Type B pancreatic cell (in vitro differentiated cells): ENCODE results near the gene PID1. TPM values are rescaled to one million over a fixed set of nuclear protein-coding genes. Genes with fewer than 3 reads are reported as not detected.

Experiments used
- DNase-seq: peaks from one replicate; pipeline ENCODE4 v3.0.0; 2021; ENCODE audit warnings: mixed read lengths; ENCODE audit not compliant: unreplicated experiment; ENCODE audit errors: extremely low spot score
- H3K27ac Mint-ChIP-seq: 2 replicates; pipeline ENCODE4 v1.8.0; 2021; ENCODE audit warnings: mild to moderate bottlenecking, mixed read lengths
- H3K27me3 Mint-ChIP-seq: 2 replicates; pipeline ENCODE4 v1.8.0; 2021; ENCODE audit warnings: mixed read lengths
- H3K36me3 Mint-ChIP-seq: 2 replicates; pipeline ENCODE4 v1.8.0; 2021; ENCODE audit warnings: mixed read lengths
- H3K4me1 Mint-ChIP-seq: one replicate; pipeline ENCODE4 v1.8.0; 2021; ENCODE audit warnings: mixed read lengths; ENCODE audit not compliant: unreplicated experiment
- H3K4me3 Mint-ChIP-seq: 2 replicates; pipeline ENCODE4 v1.8.0; 2021; ENCODE audit warnings: mild to moderate bottlenecking, mixed read lengths
- H3K9me3 Mint-ChIP-seq: 2 replicates; pipeline ENCODE4 v1.8.0; 2021; ENCODE audit warnings: mixed read lengths
- total RNA-seq: library from RNA; stranded (reverse); gene quantifications from 2 replicates; pipeline ENCODE4 v1.2.1, GENCODE V29; 2021; ENCODE audit warnings: low replicate concordance
- TF ChIP-seq, protein P1 (sequence below): fragments of 200-600 bp; sonication (generic); conservative IDR thresholded peaks from 2 replicates; pipeline ENCODE4 v1.5.0; 2021; ENCODE audit warnings: antibody characterized with exemption, mild to moderate bottlenecking

PID1 gene
- total RNA-seq, 1 donor from 2014 or later, result 0.92 TPM

GRCh38 chr2:229150317-229150716, 120.8 kb downstream of the PID1 start:
- Mint-ChIP-seq H3K4me1 (no peaks in the 10 kb centered on the region), H3K4me3 (no peak overlapping the region), H3K36me3 (no peaks in the 10 kb centered on the region), H3K27me3 (peaks cover 3% of the 10 kb centered on the region), H3K9me3 (peaks cover 6% of the 10 kb centered on the region), H3K27ac (peak overlapping the region; percentile 48)
- TF ChIP-seq, protein P1, sequence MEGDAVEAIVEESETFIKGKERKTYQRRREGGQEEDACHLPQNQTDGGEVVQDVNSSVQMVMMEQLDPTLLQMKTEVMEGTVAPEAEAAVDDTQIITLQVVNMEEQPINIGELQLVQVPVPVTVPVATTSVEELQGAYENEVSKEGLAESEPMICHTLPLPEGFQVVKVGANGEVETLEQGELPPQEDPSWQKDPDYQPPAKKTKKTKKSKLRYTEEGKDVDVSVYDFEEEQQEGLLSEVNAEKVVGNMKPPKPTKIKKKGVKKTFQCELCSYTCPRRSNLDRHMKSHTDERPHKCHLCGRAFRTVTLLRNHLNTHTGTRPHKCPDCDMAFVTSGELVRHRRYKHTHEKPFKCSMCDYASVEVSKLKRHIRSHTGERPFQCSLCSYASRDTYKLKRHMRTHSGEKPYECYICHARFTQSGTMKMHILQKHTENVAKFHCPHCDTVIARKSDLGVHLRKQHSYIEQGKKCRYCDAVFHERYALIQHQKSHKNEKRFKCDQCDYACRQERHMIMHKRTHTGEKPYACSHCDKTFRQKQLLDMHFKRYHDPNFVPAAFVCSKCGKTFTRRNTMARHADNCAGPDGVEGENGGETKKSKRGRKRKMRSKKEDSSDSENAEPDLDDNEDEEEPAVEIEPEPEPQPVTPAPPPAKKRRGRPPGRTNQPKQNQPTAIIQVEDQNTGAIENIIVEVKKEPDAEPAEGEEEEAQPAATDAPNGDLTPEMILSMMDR, result no peak
- no peak for DNase-seq

DNA sequence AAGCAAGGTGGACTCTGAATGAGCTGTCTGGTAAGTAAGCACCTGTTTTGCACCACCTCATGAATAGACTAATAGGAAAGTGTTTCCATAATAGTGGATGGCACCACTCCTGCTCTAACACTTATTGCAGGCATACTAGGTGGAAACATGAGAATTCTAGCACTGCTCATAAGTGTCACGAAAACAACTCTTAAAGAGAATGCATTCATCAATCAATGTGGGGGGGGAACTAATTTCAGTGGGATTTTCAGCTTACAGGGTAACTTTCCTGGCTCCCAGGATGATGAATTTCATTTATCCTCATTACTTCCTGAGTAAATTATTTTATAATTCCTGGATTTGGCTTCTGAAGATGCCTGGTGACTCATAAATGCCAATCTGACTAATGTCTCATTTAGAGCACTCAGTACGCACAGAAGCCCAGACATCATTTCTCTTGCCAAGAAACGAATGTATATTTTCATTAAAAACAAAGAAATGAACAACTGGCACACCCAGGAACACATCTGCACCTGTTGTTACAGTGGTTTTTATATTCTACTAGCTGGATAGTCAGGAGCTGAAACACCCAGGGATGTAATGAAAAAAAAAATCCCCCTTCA, 129.6 kb downstream of the PID1 start:
- TF ChIP-seq, protein P1, result no peak
- Mint-ChIP-seq H3K4me1 (no peaks in the 10 kb centered on the region), H3K9me3 (peaks cover under 1% of the 10 kb centered on the region), H3K27ac (no peak overlapping the region), H3K27me3 (peaks cover 20% of the 10 kb centered on the region), H3K4me3 (no peak overlapping the region), H3K36me3 (no peaks in the 10 kb centered on the region)
- DNase-seq, result no peak

- Mint-ChIP-seq H3K36me3 (no peaks in the 10 kb centered on the region), H3K9me3 (no peaks in the 10 kb centered on the region), H3K27ac (no peak overlapping the region)
Measured at GRCh38 chr2:229137639-229138038, 133.4 kb downstream of the PID1 start.

DNA sequence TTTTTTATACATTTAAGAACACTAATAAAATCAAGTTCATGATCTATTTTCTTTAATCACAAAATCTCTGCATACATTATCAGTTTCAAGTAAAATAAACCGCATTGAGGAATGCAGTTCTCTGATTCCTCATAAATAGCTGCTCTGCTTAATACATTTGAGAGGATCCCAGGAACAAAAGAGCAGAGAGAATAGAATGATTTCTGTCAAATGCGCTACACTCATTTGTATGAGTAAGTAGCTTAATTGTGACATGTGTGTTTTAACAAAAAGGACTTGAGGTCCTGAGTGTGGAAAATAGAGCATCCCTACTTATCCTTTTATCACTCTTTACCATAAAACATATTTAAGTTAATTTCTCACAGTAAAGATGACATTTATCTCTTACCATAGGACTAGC, 134.0 kb downstream of the PID1 start:
- TF ChIP-seq, protein P1, result no peak
- Mint-ChIP-seq H3K27ac (no peak overlapping the region), H3K36me3 (no peaks in the 10 kb centered on the region), H3K4me1 (no peaks in the 10 kb centered on the region), H3K4me3 (no peak overlapping the region), H3K9me3 (no peaks in the 10 kb centered on the region), H3K27me3 (peaks cover 34% of the 10 kb centered on the region)
- DNase-seq, result no peak

More at GRCh38 chr2:229137639-229138038, 133.4 kb downstream of the PID1 start:
- Mint-ChIP-seq H3K4me1 (no peaks in the 10 kb centered on the region), H3K4me3 (no peak overlapping the region), H3K27me3 (peaks cover 34% of the 10 kb centered on the region)
- TF ChIP-seq, protein P1, result no peak
- no peak for DNase-seq

GRCh38 chr2:229133155-229133772, 137.8 kb downstream of the PID1 start:
- TF ChIP-seq, protein P1, result peak; percentile 70
- Mint-ChIP-seq H3K27me3 (peaks cover 36% of the 10 kb centered on the region), H3K4me1 (peaks cover 6% of the 10 kb centered on the region), H3K9me3 (no peaks in the 10 kb centered on the region), H3K27ac (no peak overlapping the region), H3K36me3 (no peaks in the 10 kb centered on the region), H3K4me3 (no peak overlapping the region)
- no peak for DNase-seq
